ENCODE results near the gene AKAP13.
"Not testable (repeated sequence)": the region's sequence is repeated elsewhere in the genome, so short reads cannot be mapped to it uniquely, and the experiment has no call there.

The AKAP13 gene

GRCh38 chr15:85348048-85348766, 32.2 kb upstream of the AKAP13 start:
- not testable (repeated sequence) for FAIRE-seq

GRCh38 chr15:85349062-85349461, 31.3 kb upstream of the AKAP13 start:
- not testable (repeated sequence) for FAIRE-seq

- FAIRE-seq: no peak
Measured at GRCh38 chr15:85350395-85350794, 30.0 kb upstream of the AKAP13 start.

GRCh38 chr15:85351501-85351900, 28.9 kb upstream of the AKAP13 start:
- not testable (repeated sequence) for FAIRE-seq

GRCh38 chr15:85351965-85352364, 28.4 kb upstream of the AKAP13 start:
- no peak for FAIRE-seq

- no peak for FAIRE-seq
Measured at GRCh38 chr15:85353516-85353915, 26.9 kb upstream of the AKAP13 start.

- no peak for FAIRE-seq
Measured at GRCh38 chr15:85354461-85354860, 25.9 kb upstream of the AKAP13 start.

- no peak for FAIRE-seq
Measured at GRCh38 chr15:85354948-85355347, 25.5 kb upstream of the AKAP13 start.

- no peak for FAIRE-seq
Measured at GRCh38 chr15:85356276-85356675, 24.1 kb upstream of the AKAP13 start.

- FAIRE-seq: no peak
Measured at GRCh38 chr15:85361323-85361722, 19.1 kb upstream of the AKAP13 start.

- no peak for FAIRE-seq
Measured at GRCh38 chr15:85362436-85363081, 17.8 kb upstream of the AKAP13 start.

- no peak for FAIRE-seq
Measured at GRCh38 chr15:85365980-85366379, 14.4 kb upstream of the AKAP13 start.

- FAIRE-seq: no peak
Measured at GRCh38 chr15:85367741-85368140, 12.7 kb upstream of the AKAP13 start.

GRCh38 chr15:85374831-85375230, 5.6 kb upstream of the AKAP13 start:
- no peak for FAIRE-seq

- no peak for FAIRE-seq
Measured at GRCh38 chr15:85377269-85377668, 3.1 kb upstream of the AKAP13 start.

- no peak for FAIRE-seq
Measured at GRCh38 chr15:85377986-85378385, 2.4 kb upstream of the AKAP13 start.

- no peak for FAIRE-seq
Measured at GRCh38 chr15:85379403-85380131, 836 bp upstream of the AKAP13 start.

GRCh38 chr15:85380812-85381642, 624 bp downstream of the AKAP13 start:
- FAIRE-seq: no peak

GRCh38 chr15:85381850-85382751, 1.7 kb downstream of the AKAP13 start:
- FAIRE-seq: no peak

- FAIRE-seq: no peak
Measured at GRCh38 chr15:85382942-85383341, 2.5 kb downstream of the AKAP13 start.

- FAIRE-seq: no peak
Measured at GRCh38 chr15:85383470-85384148, 3.2 kb downstream of the AKAP13 start.
